Cardiac fibroblast (primary cell): ENCODE data around the gene RNPS1.
A peak's percentile ranks its signal among the peaks of the same experiment; 100 is the strongest.

Experiments used
- DNase-seq, 2 donors: peaks; one replicate each; pipeline versions ENCODE4 v3.0.0 to v3.0.0-alpha.2; 2010; ENCODE audit warnings: low read depth in 2 of 2
- H3K4me3 ChIP-seq, 2 donors: replicated peaks in 1 of 2; 1 replicate in 1 of 2; 2 replicates in 1 of 2; pipeline ENCODE4 v1.5.1; 2011; ENCODE audit warnings: low read depth in 2 of 2, low read length in 2 of 2, mild to moderate bottlenecking in 2 of 2, moderate library complexity in 1 of 2
- CTCF ChIP-seq: IDR thresholded peaks from one replicate; pipeline ENCODE4 v1.5.1; 2011; ENCODE audit warnings: low read depth, mild to moderate bottlenecking, low read length, inconsistent platforms

The RNPS1 gene

GRCh38 chr16:2237493-2238149 lies 30.3 kb downstream of the RNPS1 start:
- no peak for TF ChIP-seq CTCF
- H3K4me3 ChIP-seq: no peak overlapping the region
- no peak for DNase-seq

GRCh38 chr16:2237102-2237482 lies 30.8 kb downstream of the RNPS1 start:
- H3K4me3 ChIP-seq: peak overlapping the region in 1 of 2 donors; percentile 17
- no peak for DNase-seq
- TF ChIP-seq CTCF: no peak

- no peak for TF ChIP-seq CTCF
- peak within 1 kb of the TSS; percentile 10 to 25 for H3K4me3 ChIP-seq
- DNase-seq: no peak
Observed at GRCh38 chr16:2236337-2237101, 31.4 kb downstream of the RNPS1 start, which contains the start of gene DNASE1L2. Gene DNASE1L2, plus strand, starts transcription at chr16:2236444. Its CDS starts 373 bp downstream, at chr16:2236817.

- DNase-seq: no peak
- no peak overlapping the region for H3K4me3 ChIP-seq
- no peak for TF ChIP-seq CTCF
Observed at GRCh38 chr16:2235695-2236336, 32.1 kb downstream of the RNPS1 start.

GRCh38 chr16:2235234-2235651 lies 32.7 kb downstream of the RNPS1 start:
- TF ChIP-seq CTCF: no peak
- DNase-seq: no peak
- no peak overlapping the region for H3K4me3 ChIP-seq

- DNase-seq: no peak
- no peak overlapping the region for H3K4me3 ChIP-seq
- no peak for TF ChIP-seq CTCF
Observed at GRCh38 chr16:2234813-2235170, 33.1 kb downstream of the RNPS1 start.
